HepG2 (cell line): ENCODE data around the gene SOWAHB. TPM values are rescaled to one million over a fixed set of nuclear protein-coding genes. Genes with fewer than 3 reads are reported as not detected.

ENCODE experiments used
- EP300 ChIP-seq, 3 experiments: sonication (generic) in 1 of 3; formaldehyde crosslinking in 1 of 3; IDR thresholded peaks; 2 replicates each; pipeline versions ENCODE4 v1.5.1 to v1.6.1; 2011 to 2020; ENCODE audit warnings: low read depth in 2 of 3, low read length in 2 of 3, borderline replicate concordance in 1 of 3, improper control_type of control experiment in 1 of 3, mild to moderate bottlenecking in 1 of 3, missing genetic modification reagents in 1 of 3, moderate library complexity in 1 of 3
- GABPB1 ChIP-seq: IDR thresholded peaks from 2 replicates; pipeline ENCODE4 v1.6.1; 2016; ENCODE audit warnings: mild to moderate bottlenecking, missing genetic modification reagents, moderate library complexity, missing compliant biosample characterization
- KMT2A ChIP-seq: sonication (generic); formaldehyde crosslinking; IDR thresholded peaks from 2 replicates; pipeline ENCODE4 v1.4.0; 2020; ENCODE audit warnings: missing genetic modification reagents
- MYC ChIP-seq: sonication (generic); formaldehyde crosslinking; IDR thresholded peaks from 2 replicates; pipeline ENCODE4 v1.9.0; 2021; ENCODE audit warnings: missing genetic modification reagents, borderline replicate concordance
- NCOA2 ChIP-seq: sonication (generic); formaldehyde crosslinking; IDR thresholded peaks from 2 replicates; pipeline ENCODE4 v1.8.0; 2022; ENCODE audit warnings: inconsistent platforms
- RAD21 ChIP-seq: fragments of 450-650 bp; formaldehyde crosslinking; IDR thresholded peaks from 2 replicates; pipeline ENCODE4 v1.5.0; 2020; ENCODE audit warnings: mild to moderate bottlenecking
- RBM39 ChIP-seq: fragments of 200-400 bp; formaldehyde crosslinking; IDR thresholded peaks from one replicate; pipeline ENCODE4 v1.6.1; 2018; ENCODE audit warnings: antibody characterized with exemption, mild to moderate bottlenecking, low read depth, low read length; ENCODE audit not compliant: poor library complexity, severe bottlenecking
- TIGD3 ChIP-seq: sonication (generic); formaldehyde crosslinking; IDR thresholded peaks from 2 replicates; pipeline ENCODE4 v1.5.1; 2020; ENCODE audit warnings: mild to moderate bottlenecking, missing genetic modification reagents, borderline replicate concordance
- ZBTB25 ChIP-seq: IDR thresholded peaks from 2 replicates; pipeline ENCODE4 v1.6.1; 2018; ENCODE audit warnings: missing genetic modification reagents
- ZMYM2 ChIP-seq: sonication (generic); formaldehyde crosslinking; IDR thresholded peaks from 2 replicates; pipeline ENCODE4 v1.8.0; 2022; ENCODE audit warnings: mild to moderate bottlenecking, missing genetic modification reagents
- ZNF33A ChIP-seq: sonication (generic); formaldehyde crosslinking; IDR thresholded peaks from 2 replicates; pipeline ENCODE4 v1.5.1; 2020; ENCODE audit warnings: missing genetic modification reagents, mild to moderate bottlenecking, moderate library complexity, borderline replicate concordance
- ZNF441 ChIP-seq: sonication (generic); formaldehyde crosslinking; IDR thresholded peaks from 2 replicates; pipeline ENCODE4 v1.7.0; 2021; ENCODE audit warnings: missing genetic modification reagents, borderline replicate concordance
- ZNF567 ChIP-seq: sonication (generic); formaldehyde crosslinking; IDR thresholded peaks from 2 replicates; pipeline ENCODE4 v1.8.1; 2023; ENCODE audit warnings: mild to moderate bottlenecking, missing genetic modification reagents, borderline replicate concordance
- ZNF678 ChIP-seq: sonication (generic); formaldehyde crosslinking; IDR thresholded peaks from 2 replicates; pipeline ENCODE4 v1.4.0; 2020; ENCODE audit warnings: mild to moderate bottlenecking, missing genetic modification reagents
- ZNF710 ChIP-seq: sonication (generic); formaldehyde crosslinking; IDR thresholded peaks from 2 replicates; pipeline ENCODE4 v1.5.0; 2020; ENCODE audit warnings: mild to moderate bottlenecking, missing genetic modification reagents, borderline replicate concordance
- ZNF761 ChIP-seq: sonication (generic); formaldehyde crosslinking; conservative IDR thresholded peaks from 2 replicates; pipeline ENCODE4 v1.4.0; 2020; ENCODE audit warnings: mild to moderate bottlenecking, missing genetic modification reagents
- ZNF776 ChIP-seq: sonication (generic); formaldehyde crosslinking; IDR thresholded peaks from 2 replicates; pipeline ENCODE4 v1.4.0; 2020; ENCODE audit warnings: mild to moderate bottlenecking, missing genetic modification reagents
- ZNF790 ChIP-seq: sonication (generic); formaldehyde crosslinking; IDR thresholded peaks from 2 replicates; pipeline ENCODE4 v1.8.0; 2022; ENCODE audit warnings: missing genetic modification reagents, mild to moderate bottlenecking, borderline replicate concordance
- ZNF891 ChIP-seq: sonication (generic); formaldehyde crosslinking; IDR thresholded peaks from 2 replicates; pipeline ENCODE4 v1.5.0; 2020; ENCODE audit warnings: mild to moderate bottlenecking, missing genetic modification reagents
- polyA plus RNA-seq, 8 experiments: library from polyadenylated mRNA; depleted of rRNA in 3 of 8; stranded (reverse) in 7 of 8; unstranded in 1 of 8; fragments of >200 nt; fragmentation: Illumina TruSeq in 4 of 8; extraction: Trizol in 4 of 8; gene quantifications; 2 replicates each; pipeline versions ENCODE4 v1.2.1 to v1.2.3, GENCODE V29; 2011 to 2016; ENCODE audit warnings: low read depth in 4 of 8, missing spikeins in 1 of 8, mixed read lengths in 1 of 8; ENCODE audit not compliant: insufficient read depth in 1 of 8
- total RNA-seq, 5 experiments: library from RNA; depleted of rRNA; stranded (reverse); fragments of >200 nt; fragmentation: Illumina TruSeq; extraction: Trizol; gene quantifications; 2 replicates each; pipeline ENCODE4 v1.2.3, GENCODE V29; 2016; ENCODE audit warnings: low read depth in 1 of 5
- TF ChIP-seq, protein P1 (sequence below): sonication (generic); formaldehyde crosslinking; IDR thresholded peaks from 2 replicates; pipeline ENCODE4 v1.4.0; 2020; ENCODE audit warnings: missing genetic modification reagents
- TF ChIP-seq, protein P2 (sequence below): sonication (generic); formaldehyde crosslinking; IDR thresholded peaks from 2 replicates; pipeline ENCODE4 v1.4.0; 2020; ENCODE audit warnings: mild to moderate bottlenecking, missing genetic modification reagents

The SOWAHB gene
- total and polyA plus RNA-seq, 2 of the 13 experiments (the other 11 are each of a cell fraction or from before 2014, with no cell fraction given): 0.12 to 0.51 TPM

- no peak for TF ChIP-seq TIGD3 (CRISPR knock-in tag)
- TF ChIP-seq ZNF761 (CRISPR knock-in tag): 0 out of 2 replicates have a peak, but pooled peaks have one; percentile 44
- TF ChIP-seq ZMYM2 (CRISPR knock-in tag): no peak
- no peak for TF ChIP-seq ZNF790 (CRISPR knock-in tag)
- TF ChIP-seq, protein P1, sequence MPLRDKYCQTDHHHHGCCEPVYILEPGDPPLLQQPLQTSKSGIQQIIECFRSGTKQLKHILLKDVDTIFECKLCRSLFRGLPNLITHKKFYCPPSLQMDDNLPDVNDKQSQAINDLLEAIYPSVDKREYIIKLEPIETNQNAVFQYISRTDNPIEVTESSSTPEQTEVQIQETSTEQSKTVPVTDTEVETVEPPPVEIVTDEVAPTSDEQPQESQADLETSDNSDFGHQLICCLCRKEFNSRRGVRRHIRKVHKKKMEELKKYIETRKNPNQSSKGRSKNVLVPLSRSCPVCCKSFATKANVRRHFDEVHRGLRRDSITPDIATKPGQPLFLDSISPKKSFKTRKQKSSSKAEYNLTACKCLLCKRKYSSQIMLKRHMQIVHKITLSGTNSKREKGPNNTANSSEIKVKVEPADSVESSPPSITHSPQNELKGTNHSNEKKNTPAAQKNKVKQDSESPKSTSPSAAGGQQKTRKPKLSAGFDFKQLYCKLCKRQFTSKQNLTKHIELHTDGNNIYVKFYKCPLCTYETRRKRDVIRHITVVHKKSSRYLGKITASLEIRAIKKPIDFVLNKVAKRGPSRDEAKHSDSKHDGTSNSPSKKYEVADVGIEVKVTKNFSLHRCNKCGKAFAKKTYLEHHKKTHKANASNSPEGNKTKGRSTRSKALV (CRISPR knock-in tag): peak; percentile 98
- TF ChIP-seq NCOA2 (CRISPR knock-in tag): no peak
- no peak for TF ChIP-seq EP300 (IDR thresholded peaks at IDR 0.05; ENCODE audit: low read depth in 2 of 2, low read length in 2 of 2)
- TF ChIP-seq EP300 (CRISPR knock-in tag; IDR thresholded peaks at IDR 0.05; ENCODE audit: borderline replicate concordance): no peak
- TF ChIP-seq KMT2A (CRISPR knock-in tag): 0 out of 2 replicates have a peak, but pooled peaks have one; percentile 32
- TF ChIP-seq ZBTB25 (CRISPR knock-in tag): no peak
- no peak for TF ChIP-seq ZNF567
- TF ChIP-seq ZNF710 (CRISPR knock-in tag): 0 out of 2 replicates have a peak, but pooled peaks have one; percentile 54
- TF ChIP-seq, protein P2, sequence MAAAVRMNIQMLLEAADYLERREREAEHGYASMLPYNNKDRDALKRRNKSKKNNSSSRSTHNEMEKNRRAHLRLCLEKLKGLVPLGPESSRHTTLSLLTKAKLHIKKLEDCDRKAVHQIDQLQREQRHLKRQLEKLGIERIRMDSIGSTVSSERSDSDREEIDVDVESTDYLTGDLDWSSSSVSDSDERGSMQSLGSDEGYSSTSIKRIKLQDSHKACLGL: no peak
- no peak for TF ChIP-seq ZNF678
- peak; percentile 45; the same call in 1 of the 2 replicates for TF ChIP-seq MYC (CRISPR knock-in tag)
- TF ChIP-seq ZNF33A (CRISPR knock-in tag): no peak
- TF ChIP-seq ZNF776 (CRISPR knock-in tag): peak; percentile 61; the same call in 1 of the 2 replicates
- TF ChIP-seq RBM39: peak; percentile 63
- TF ChIP-seq ZNF441 (CRISPR knock-in tag): peak; percentile 38; the same call in 1 of the 2 replicates
- no peak for TF ChIP-seq RAD21
- 0 out of 2 replicates have a peak, but pooled peaks have one; percentile 29 for TF ChIP-seq ZNF891 (CRISPR knock-in tag)
- peak; percentile 39; the same call in 1 of the 2 replicates for TF ChIP-seq GABPB1 (CRISPR knock-in tag)
Measured at GRCh38 chr4:76896614-76897535, 1.1 kb downstream of the SOWAHB start (continued).
